Measurements from ENCODE around the gene CACNA2D4. TPM values are rescaled to one million over a fixed set of nuclear protein-coding genes. Genes with fewer than 3 reads are reported as not detected.
A peak's percentile ranks its signal among the peaks of the same experiment; 100 is the strongest.

The CACNA2D4 gene
- total RNA-seq, 1 donor from 2014 or later = 1.2 TPM

DNA sequence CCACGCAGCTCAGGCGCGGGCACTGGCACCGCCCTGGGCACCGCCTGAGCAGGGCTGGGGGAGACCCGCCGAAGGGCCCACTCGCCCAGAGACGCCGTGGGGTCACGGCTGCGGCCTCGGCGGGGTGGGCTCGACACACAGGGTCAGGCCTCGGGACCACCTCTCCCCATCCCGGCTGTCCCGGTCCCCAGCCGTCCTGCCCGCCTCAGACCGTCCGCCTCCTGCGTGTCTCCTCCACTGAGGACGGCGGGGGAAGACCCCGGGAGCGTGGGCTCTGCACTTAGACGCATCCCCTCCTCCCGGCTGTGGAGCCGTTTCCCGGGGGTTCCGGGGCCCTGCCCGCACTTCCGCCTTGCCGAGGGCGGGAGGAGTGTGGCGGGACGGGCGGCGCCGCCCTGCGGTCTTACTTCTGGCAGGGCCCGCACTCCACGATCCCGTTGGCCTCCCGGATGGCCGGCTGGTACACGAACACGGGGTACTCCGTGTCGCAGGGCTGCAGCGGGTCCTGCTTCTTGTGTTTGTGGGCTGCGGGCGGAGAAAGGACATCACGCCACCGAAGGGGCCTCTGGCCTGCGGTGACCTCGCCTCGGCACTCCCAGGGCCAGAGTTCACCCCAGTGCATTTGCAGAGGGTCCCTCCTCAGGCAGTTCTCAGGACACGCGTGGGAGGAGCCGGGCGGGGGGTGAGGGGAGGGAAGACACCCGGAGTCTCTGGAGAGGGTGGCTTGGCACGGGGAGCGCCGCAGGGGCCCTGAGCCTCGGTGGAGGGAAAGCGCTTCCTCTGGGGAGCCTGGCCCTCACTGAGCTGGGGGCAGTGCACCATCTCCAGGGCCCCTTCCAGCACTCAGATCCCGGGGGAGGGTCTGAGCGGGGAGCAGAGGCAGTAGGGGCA, 121.2 kb downstream of the CACNA2D4 start:
- peaks cover 47% of the 10 kb centered on the region for H3K4me1 ChIP-seq
- intact Hi-C loops (cut with micrococcal nuclease) = loop anchor here (2.0 kb wide), 1 partner anchor 144 kb away; no protein-coding TSS in a partner anchor

DNA sequence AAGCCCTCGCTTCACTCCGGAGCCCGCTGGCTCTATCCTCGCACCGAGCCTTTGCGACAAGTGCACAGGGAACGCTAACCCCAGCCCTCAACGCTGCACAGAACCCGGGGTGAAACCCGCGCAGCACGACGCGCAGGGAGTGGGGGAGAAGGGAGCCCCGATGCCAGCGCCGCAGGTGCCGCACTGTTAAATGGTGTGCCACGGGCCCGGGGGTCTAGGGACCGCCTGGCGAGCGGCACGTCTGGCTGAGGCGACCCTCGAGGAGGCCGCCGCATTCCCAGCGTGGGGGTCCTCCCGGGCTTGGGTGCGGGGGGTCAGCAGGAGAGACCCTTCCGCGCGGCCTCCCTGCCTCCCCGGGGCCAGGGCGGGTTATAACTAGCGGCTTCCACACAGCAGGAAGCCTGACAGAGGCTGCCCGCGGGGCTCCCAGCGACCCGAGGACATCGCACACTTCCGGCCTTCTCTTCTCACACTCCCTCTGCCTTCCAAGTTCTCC, 121.9 kb downstream of the CACNA2D4 start:
- intact Hi-C loops (cut with micrococcal nuclease) = loop anchor here (2.0 kb wide), 1 partner anchor 144 kb away; no protein-coding TSS in a partner anchor
- Histone ChIP-seq H3K27ac (replicated peaks) (peak overlapping the region; percentile 89), H3K9me3 (replicated peaks) (no peaks in the 10 kb centered on the region), H3K4me1 (peaks cover 54% of the 10 kb centered on the region), H3K27me3 (ENCODE audit: low read depth) (no peaks in the 10 kb centered on the region), H3K4me3 (peak overlapping the region; percentile 80), H3K36me3 (no peaks in the 10 kb centered on the region)
- DNase-seq = no peak
- TF ChIP-seq, protein P1, sequence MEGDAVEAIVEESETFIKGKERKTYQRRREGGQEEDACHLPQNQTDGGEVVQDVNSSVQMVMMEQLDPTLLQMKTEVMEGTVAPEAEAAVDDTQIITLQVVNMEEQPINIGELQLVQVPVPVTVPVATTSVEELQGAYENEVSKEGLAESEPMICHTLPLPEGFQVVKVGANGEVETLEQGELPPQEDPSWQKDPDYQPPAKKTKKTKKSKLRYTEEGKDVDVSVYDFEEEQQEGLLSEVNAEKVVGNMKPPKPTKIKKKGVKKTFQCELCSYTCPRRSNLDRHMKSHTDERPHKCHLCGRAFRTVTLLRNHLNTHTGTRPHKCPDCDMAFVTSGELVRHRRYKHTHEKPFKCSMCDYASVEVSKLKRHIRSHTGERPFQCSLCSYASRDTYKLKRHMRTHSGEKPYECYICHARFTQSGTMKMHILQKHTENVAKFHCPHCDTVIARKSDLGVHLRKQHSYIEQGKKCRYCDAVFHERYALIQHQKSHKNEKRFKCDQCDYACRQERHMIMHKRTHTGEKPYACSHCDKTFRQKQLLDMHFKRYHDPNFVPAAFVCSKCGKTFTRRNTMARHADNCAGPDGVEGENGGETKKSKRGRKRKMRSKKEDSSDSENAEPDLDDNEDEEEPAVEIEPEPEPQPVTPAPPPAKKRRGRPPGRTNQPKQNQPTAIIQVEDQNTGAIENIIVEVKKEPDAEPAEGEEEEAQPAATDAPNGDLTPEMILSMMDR (IDR thresholded peaks at IDR 0.05; ENCODE audit: borderline replicate concordance) = no peak

More for the DNA sequence above, 121.2 kb downstream of the CACNA2D4 start:
- peak overlapping the region; percentile 89 for H3K27ac ChIP-seq (replicated peaks)
- H3K27me3 ChIP-seq (ENCODE audit: low read depth) = no peaks in the 10 kb centered on the region
- TF ChIP-seq, protein P1 (IDR thresholded peaks at IDR 0.05; ENCODE audit: borderline replicate concordance) = no peak
- H3K4me3 ChIP-seq = peak overlapping the region; percentile 80
- no peaks in the 10 kb centered on the region for H3K36me3 ChIP-seq
- no peaks in the 10 kb centered on the region for H3K9me3 ChIP-seq (replicated peaks)
- DNase-seq = peak; percentile 72

DNA sequence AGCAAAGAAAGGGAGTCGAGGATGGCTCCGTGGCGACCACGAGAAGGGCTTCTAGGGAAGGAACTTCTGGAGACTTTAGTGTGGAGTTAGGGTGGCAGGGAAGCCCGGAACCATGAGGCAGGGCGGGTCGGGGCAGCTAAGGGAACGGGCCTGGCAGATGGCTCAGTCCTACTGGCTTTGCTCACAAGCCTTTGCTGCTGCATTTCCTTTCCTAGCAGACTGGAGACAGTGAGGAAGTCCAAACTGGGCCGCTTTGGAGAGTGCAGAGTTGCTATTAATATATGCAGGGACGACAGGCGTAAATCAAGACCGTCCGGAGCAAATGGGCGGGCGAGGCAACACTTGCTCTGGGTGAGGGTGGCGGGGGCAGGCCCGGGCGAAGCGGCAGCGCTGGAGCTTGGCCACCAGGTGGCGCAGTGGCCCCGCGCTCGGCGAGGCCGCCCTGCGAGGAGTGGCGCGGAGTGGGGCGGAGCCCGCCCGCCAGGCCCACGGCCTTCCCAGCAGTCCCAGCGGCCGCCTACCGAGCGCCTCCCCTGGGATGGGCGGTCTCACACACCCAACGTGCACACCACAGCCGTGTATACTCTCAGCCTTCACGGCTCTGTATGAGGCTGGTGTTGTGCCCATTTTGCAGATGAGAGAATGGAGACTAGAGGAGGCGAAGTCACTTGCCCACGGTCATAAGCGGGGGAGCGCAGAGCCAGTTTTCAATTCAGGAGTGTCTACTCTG, 122.5 kb downstream of the CACNA2D4 start:
- Histone ChIP-seq H3K9me3 (replicated peaks) (no peaks in the 10 kb centered on the region), H3K36me3 (no peaks in the 10 kb centered on the region), H3K4me3 (peak overlapping the region; percentile 80), H3K27ac (replicated peaks) (peak overlapping the region; percentile 89), H3K4me1 (peaks cover 58% of the 10 kb centered on the region), H3K27me3 (ENCODE audit: low read depth) (no peaks in the 10 kb centered on the region)
- peak; percentile 94 for DNase-seq
- intact Hi-C loops (cut with micrococcal nuclease) = loop anchor here (2.0 kb wide), 1 partner anchor 145 kb away; no protein-coding TSS in a partner anchor
- TF ChIP-seq, protein P1 (IDR thresholded peaks at IDR 0.05; ENCODE audit: borderline replicate concordance) = peak; percentile 98

DNA sequence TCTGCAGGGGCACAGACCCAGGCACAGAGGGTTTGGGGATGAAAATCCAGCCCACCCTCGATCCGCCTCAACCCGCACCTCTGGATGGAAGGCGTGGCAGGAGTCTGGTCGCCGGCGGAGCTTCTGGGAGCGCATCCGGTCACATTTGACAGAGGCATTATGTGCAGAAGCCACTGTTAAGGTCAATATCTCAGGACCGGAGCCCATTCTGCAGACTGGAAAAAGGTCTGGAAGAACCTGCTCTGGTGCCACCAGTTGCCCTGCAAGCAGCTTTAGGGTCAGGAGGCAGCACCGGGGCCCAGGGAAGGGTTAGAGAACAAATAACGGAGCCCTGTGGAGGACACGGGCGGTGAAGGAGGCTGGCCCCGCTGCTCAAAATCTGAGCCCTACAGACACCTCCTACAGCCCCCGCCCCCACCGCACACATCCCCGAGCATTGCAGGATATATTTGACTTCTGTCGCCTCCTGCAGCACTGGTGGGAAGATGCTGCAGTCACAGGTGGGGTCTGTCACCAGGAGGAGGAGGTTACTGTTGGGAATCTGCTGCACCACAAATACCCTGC, 123.1 kb downstream of the CACNA2D4 start:
- Histone ChIP-seq H3K27me3 (ENCODE audit: low read depth) (no peaks in the 10 kb centered on the region), H3K9me3 (replicated peaks) (no peaks in the 10 kb centered on the region), H3K4me1 (peaks cover 63% of the 10 kb centered on the region), H3K27ac (replicated peaks) (peak overlapping the region; percentile 89), H3K4me3 (peak overlapping the region; percentile 80), H3K36me3 (no peaks in the 10 kb centered on the region)
- no peak for DNase-seq
- TF ChIP-seq, protein P1 (IDR thresholded peaks at IDR 0.05; ENCODE audit: borderline replicate concordance) = no peak
- intact Hi-C loops (cut with micrococcal nuclease) = no loop called here
